ENCODE results near the gene PARP8.

GRCh38 chr5:50824109-50824508, 157.7 kb downstream of the PARP8 start:
- TF ChIP-seq CTCF (conservative IDR thresholded peaks at IDR 0.05; ENCODE audit: low read length) = no peak
- TF ChIP-seq EZH2phosphoT487 (IDR thresholded peaks at IDR 0.05; ENCODE audit: borderline replicate concordance, low read depth, low read length) = no peak

Measured in OCI-LY7 (cell line).